GM10847 (cell line): ENCODE measurements around the gene NNAT.

Source experiments
- POLR2A ChIP-seq: IDR thresholded peaks from 2 replicates; pipeline ENCODE4 v1.6.1; 2011; ENCODE audit not compliant: insufficient read length; ENCODE audit errors: extremely low read depth

Gene NNAT

DNA sequence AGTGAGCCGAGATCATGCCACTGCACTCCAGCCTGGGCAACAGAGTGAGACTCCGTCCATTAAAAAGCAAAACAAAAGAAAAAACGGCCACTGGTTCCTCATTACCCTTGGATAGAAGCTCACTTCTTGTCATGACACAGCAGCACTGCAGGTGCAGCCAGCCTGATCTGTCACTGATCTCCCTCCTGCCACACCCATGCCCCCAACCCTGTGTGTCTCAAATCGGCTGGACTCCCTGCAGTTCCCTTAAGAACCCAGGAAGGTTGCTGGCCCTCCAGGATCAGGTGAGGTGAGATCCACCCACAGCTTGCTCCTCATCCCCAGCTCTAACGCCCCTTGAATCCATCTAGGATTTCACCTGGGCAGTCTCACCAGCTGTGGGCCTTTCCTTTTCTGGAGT lies 26.3 kb upstream of the NNAT start:
- TF ChIP-seq POLR2A = no peak

GRCh38 chr20:37498066-37498665 lies 22.9 kb upstream of the NNAT start:
- no peak for TF ChIP-seq POLR2A

DNA sequence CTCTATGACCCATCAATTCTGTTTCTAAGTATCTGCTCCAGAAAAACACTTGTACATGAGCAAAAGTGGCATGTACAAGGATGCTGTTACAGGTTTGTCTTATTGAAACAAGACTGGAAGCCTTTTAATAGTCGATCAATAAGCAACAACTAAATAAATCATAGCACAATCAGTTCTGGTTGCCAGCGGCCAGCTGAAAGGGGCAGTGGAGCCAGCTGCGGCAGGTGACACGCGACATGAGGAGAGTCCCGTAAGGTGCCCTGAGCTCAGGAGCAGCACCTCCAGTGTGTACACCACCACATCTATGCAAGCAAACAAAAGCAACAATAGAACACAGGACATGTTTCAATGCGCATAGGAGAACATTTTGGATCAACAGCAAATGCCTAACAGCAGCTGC lies 20.7 kb upstream of the NNAT start:
- no peak for TF ChIP-seq POLR2A

GRCh38 chr20:37501940-37502339 lies 19.1 kb upstream of the NNAT start:
- no peak for TF ChIP-seq POLR2A

- TF ChIP-seq POLR2A = no peak
These were observed 18.4 kb upstream of the NNAT start for GRCh38 chr20:37502654-37503053.

- TF ChIP-seq POLR2A = no peak
These were observed 17.7 kb upstream of the NNAT start for GRCh38 chr20:37503256-37503927.

DNA sequence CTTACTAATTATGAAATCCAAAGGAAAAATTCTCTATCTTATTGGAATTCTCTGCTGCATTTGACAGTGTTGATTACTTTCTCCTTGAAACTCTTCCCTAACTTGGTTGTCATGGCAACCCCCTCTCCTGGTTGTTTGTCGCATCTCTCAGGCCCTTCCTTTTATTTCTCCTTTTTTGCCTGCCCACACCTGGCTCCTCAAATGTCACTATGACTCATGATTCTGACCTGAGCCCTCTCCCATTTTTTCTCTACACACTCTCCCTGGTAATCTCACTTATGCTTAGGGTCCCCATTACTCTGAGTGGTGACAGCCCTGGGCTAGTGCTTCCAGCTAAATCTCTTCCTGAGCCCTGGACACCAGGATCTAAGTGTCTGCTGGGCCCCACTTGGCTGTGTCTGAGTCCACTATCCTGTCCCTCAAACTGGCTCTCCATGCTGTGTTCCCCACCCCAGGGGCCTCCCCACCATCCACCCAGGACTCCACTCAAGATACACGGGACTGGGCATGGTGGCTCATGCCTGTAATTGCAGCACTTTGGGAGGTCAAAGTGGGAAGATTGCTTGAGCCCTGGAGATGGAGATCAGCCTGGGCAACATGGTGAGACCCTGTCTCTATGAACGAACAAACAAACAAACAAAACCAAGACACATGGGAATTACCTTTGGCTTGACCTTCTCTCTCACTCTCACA lies 16.5 kb upstream of the NNAT start:
- TF ChIP-seq POLR2A = no peak

DNA sequence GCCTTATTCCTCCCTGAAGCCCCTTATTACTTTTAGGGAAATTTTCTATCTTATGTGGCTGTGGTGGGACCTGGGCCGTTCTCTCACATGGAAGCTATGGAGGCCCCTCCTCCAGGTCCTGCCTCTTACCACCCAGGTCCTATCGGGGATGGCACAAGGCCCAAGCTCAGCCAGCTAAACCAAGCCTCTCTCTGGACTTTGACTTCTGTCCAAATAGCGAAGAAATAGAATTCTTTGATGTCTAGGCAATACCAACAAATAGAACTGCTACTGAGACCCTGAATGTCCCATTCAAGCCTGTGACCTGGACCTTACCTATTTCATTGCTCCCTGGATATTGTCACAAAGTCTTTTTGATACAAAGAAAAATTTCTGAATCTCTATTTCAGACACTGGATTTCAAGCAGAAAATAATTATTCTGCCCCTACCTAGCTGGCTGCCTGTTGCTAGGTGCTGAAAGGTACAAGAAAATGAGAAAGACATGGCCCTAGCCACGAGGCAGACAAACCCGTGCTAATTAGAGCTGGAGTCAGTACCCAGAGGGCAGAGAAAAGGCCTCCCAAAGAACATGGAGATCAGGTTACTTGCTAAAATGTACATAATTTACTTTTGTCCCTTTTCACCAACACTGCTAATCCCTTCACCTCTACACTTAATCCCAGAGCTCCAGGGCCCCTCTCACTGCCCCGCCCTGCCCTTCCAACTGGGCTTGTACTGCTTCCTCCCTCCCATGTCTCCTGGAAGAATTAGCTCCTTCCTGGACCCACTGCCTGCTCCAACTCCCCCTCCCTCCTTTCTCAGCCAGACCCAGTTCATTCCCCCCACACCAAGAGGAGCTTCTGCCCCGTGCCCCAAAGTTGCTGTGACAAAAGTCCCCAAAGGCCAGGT lies 15.5 kb upstream of the NNAT start:
- no peak for TF ChIP-seq POLR2A

GRCh38 chr20:37506152-37506725 lies 14.8 kb upstream of the NNAT start:
- TF ChIP-seq POLR2A = no peak

DNA sequence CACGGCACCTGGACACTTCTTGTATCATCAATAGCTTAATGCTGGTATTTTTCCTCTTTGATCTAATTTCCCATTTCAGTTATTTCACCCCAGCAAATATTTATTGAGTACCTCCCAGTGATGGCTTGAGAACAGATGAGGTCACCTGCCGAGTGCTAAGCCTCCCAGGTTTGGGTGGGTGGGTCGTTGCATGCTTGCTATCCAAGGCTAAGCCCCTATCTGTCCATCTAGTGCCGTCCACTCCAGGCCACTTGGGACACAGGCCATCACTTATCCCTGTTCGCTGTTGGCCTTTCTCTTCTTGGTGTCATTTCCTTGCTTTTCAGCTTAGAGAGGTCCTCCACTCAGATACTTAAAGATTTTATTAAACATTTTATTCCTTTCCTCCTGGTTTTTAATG lies 10.8 kb upstream of the NNAT start:
- TF ChIP-seq POLR2A = no peak

DNA sequence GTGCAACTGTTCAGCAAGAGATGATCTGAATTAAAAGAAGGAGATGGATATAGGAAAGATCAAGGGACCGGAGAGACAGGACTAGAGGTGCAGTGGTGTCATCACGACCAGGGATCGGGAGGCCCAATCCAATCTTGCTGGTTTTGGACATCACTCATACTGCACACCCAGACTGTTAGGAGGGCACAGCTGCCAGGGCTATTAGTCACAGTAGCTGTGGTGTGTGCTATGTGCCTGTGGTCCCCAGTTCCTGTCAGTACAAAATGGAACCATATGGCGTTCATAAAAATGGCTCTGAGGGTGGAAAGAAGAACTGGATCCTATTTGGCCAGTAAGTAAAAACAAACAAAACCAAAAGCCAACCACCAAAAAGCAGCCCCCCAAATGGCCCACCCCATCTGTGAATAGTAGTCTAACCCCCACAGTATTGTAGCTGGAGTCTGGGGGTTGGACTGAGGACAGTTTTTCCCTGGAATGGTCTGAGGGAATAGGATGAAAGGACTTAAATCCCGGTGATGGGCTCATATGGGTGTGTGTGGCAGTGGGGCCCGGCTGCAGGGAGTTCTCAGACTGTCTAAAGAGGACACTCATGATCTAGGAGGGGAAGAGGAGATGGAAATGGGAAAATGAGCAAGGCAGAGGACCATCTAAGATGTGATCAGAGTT lies 9.3 kb upstream of the NNAT start:
- TF ChIP-seq POLR2A = no peak

DNA sequence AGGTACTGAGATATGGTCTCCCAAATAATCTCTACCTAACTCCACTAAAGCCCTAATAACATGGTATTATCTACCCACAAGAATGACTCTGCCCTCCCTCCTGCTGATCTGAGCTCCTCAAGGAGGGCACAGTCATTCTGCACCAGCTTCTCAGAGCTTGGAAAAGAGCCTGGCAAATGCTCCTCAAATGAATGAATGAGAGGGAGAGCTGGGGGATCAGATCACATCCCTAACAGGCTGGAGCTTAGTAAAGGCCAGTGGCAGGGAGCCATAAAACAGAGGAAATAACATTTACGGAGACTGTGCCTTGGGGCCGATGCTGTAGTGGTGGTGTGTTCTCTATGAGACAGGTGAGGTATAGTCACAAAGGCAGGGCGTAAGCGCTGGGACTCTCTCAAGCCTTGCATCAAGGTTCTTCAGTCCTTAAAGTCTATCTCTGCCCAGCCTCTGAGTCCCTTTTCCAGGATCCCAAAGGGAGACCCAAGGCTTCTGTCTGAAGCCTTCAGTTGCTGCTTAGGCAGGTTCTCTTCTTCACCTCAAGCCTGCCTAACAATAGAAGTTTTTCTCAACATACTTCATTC lies 7.2 kb upstream of the NNAT start:
- TF ChIP-seq POLR2A = no peak

DNA sequence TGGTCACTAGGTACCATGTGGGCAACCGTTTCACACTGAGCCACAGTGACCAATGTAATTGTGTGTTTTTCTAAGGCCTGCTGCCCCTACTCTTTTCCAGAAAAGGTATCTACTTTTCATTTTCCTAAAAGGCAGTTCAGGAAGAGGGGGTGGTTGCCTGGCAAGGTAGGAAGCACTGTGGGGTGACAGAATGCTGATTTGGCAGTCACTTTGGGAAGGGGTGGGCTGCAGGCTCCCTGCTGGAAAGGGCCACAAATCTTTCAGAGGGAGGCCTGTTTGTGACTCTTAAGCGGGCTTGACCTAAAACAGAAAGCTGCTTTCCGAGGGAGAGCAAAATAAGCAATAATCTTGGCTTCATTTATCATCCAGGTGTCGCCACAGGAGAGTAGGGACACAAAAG lies 5.2 kb upstream of the NNAT start:
- no peak for TF ChIP-seq POLR2A
